ENCODE measurements around the gene NPAS3. TPM values are rescaled to one million over a fixed set of nuclear protein-coding genes. Genes with fewer than 3 reads are reported as not detected.
A peak's percentile ranks its signal among the peaks of the same experiment; 100 is the strongest.

The NPAS3 gene
- total and polyA plus RNA-seq, 8 donors, result 0.09 to 0.79 (median 0.56) TPM

- Histone ChIP-seq H3K36me3 (no peaks in the 10 kb centered on the region), H3K4me3 (no peak overlapping the region), H3K4me1 (no peaks in the 10 kb centered on the region), H3K9me3 (no peaks in the 10 kb centered on the region), H3K27me3 (peaks cover 22 to 77% of the 10 kb centered on the region in 2 donors), H3K27ac (no peak overlapping the region)
- TF ChIP-seq CTCF (IDR thresholded peaks at IDR 0.05), result no peak
- DNase-seq (no peak), ATAC-seq (no peak)
- intact Hi-C loops (cut with DNase I), result no loop called here
Measured at GRCh38 chr14:33702293-33702692, 763.6 kb downstream of the NPAS3 start.

- H3K4me1 ChIP-seq, result no peaks in the 10 kb centered on the region
- no peak overlapping the region for H3K27ac ChIP-seq
- DNase-seq (peak in 1 of 4 donors; percentile 42), ATAC-seq (peak; percentile 86)
- no peaks in the 10 kb centered on the region for H3K36me3 ChIP-seq
- intact Hi-C loops (cut with DNase I), result no loop called here
- no peak overlapping the region for H3K4me3 ChIP-seq
- peaks cover 14 to 70% of the 10 kb centered on the region in 2 donors for H3K27me3 ChIP-seq
- H3K9me3 ChIP-seq, result no peaks in the 10 kb centered on the region
- TF ChIP-seq CTCF (IDR thresholded peaks at IDR 0.05), result no peak
Measured at GRCh38 chr14:33704481-33704880, 765.8 kb downstream of the NPAS3 start.

- TF ChIP-seq CTCF (IDR thresholded peaks at IDR 0.05), result no peak
- Histone ChIP-seq H3K36me3 (no peaks in the 10 kb centered on the region), H3K27me3 (peaks cover 9 to 63% of the 10 kb centered on the region in 2 donors), H3K4me3 (no peak overlapping the region), H3K9me3 (no peaks in the 10 kb centered on the region), H3K27ac (no peak overlapping the region), H3K4me1 (no peaks in the 10 kb centered on the region)
- DNase-seq (no peak), ATAC-seq (no peak)
- intact Hi-C loops (cut with DNase I), result no loop called here
Measured at GRCh38 chr14:33705490-33705889, 766.8 kb downstream of the NPAS3 start.

- intact Hi-C loops (cut with DNase I), result no loop called here
- H3K4me1 ChIP-seq, result no peaks in the 10 kb centered on the region
- no peak overlapping the region for H3K27ac ChIP-seq
- peaks cover 5 to 62% of the 10 kb centered on the region in 2 donors for H3K27me3 ChIP-seq
- no peak overlapping the region for H3K4me3 ChIP-seq
- H3K9me3 ChIP-seq, result no peaks in the 10 kb centered on the region
- no peak for ATAC-seq
- TF ChIP-seq CTCF (IDR thresholded peaks at IDR 0.05), result no peak
- DNase-seq, result no peak
- no peaks in the 10 kb centered on the region for H3K36me3 ChIP-seq
Measured at GRCh38 chr14:33707716-33708115, 769.0 kb downstream of the NPAS3 start.

GRCh38 chr14:33709283-33709682 lies 770.6 kb downstream of the NPAS3 start:
- no peaks in the 10 kb centered on the region for H3K4me1 ChIP-seq
- no peak for DNase-seq
- H3K27me3 ChIP-seq, result peaks cover 5 to 64% of the 10 kb centered on the region in 2 donors
- no peak overlapping the region for H3K4me3 ChIP-seq
- intact Hi-C loops (cut with DNase I), result no loop called here
- H3K36me3 ChIP-seq, result no peaks in the 10 kb centered on the region
- no peak for ATAC-seq
- TF ChIP-seq CTCF (IDR thresholded peaks at IDR 0.05), result no peak
- H3K9me3 ChIP-seq, result no peaks in the 10 kb centered on the region
- no peak overlapping the region for H3K27ac ChIP-seq

Measured in left lung (tissue), 10 donors.